Ovary (tissue), 9 donors: ENCODE results near the gene SZT2. TPM values are rescaled to one million over a fixed set of nuclear protein-coding genes. Genes with fewer than 3 reads are reported as not detected.

ENCODE experiments used
- DNase-seq, 5 donors: peaks; one replicate each; pipeline ENCODE4 v3.0.0-alpha.2; 2019 to 2020
- H3K27ac ChIP-seq, 2 donors: fragments of 200-600 bp; one replicate each; pipeline versions ENCODE4 v1.5.1 to v1.8.0; 2019 to 2022
- H3K27me3 ChIP-seq: fragments of 200-600 bp; one replicate; pipeline ENCODE4 v1.8.0; 2022
- H3K36me3 ChIP-seq: fragments of 200-600 bp; sonication (generic); one replicate; pipeline ENCODE4 v1.5.1; 2019
- H3K4me1 ChIP-seq: one replicate; pipeline ENCODE4 v1.8.1; 2013; ENCODE audit warnings: mild to moderate bottlenecking, moderate library complexity; ENCODE audit not compliant: insufficient read depth
- H3K4me3 ChIP-seq: fragments of 200-600 bp; sonication (generic); one replicate; pipeline ENCODE4 v1.5.1; 2017
- H3K9me3 ChIP-seq, 2 donors: fragments of 200-600 bp in 1 of 2; sonication (generic) in 1 of 2; one replicate each; pipeline versions ENCODE4 v1.5.1 to v1.8.1; 2013 to 2019; ENCODE audit warnings: mild to moderate bottlenecking in 1 of 2, moderate library complexity in 1 of 2
- CTCF ChIP-seq, 3 donors: fragments of 450-650 bp in 2 of 3; fragments of 200-600 bp in 1 of 3; IDR thresholded peaks; one replicate each; pipeline versions ENCODE4 v1.5.1 to v1.8.0; 2016 to 2022; ENCODE audit warnings: antibody characterized with exemption in 3 of 3, mild to moderate bottlenecking in 1 of 3
- EP300 ChIP-seq: sonication (generic); formaldehyde crosslinking; IDR thresholded peaks from one replicate; pipeline ENCODE4 v1.6.1; 2017; ENCODE audit warnings: antibody characterized with exemption
- POLR2A ChIP-seq: fragments of 450-650 bp; IDR thresholded peaks from one replicate; pipeline ENCODE4 v1.6.1; 2017; ENCODE audit warnings: antibody characterized with exemption, mild to moderate bottlenecking, moderate library complexity
- WGBS, 3 donors: extraction: QIAGEN DNeasy Blood & Tissue Kit in 1 of 3; methylation state at CpG; one replicate each; pipeline versions ENCODE4 v1.1.5 to v1.1.7; 2013 to 2017; 5-methylcytosine and 5-hydroxymethylcytosine counted together
- intact Hi-C, 4 donors: fragments of 100-400 bp; cut with DNase I; formaldehyde crosslinking; loops; one replicate each; pipeline versions ENCODE4 v1.11.0 to v1.15.1; 2022 to 2023
- polyA plus RNA-seq, 2 donors: library from polyadenylated mRNA; stranded (reverse); fragments of 200-250 nt in 1 of 2; fragments of 350-450 nt in 1 of 2; fragmentation: Illumina TruSeq in 1 of 2; extraction: RNeasy Lipid Tissue Mini Kit (QIAGEN cat#74804) in 1 of 2; gene quantifications; one replicate each; pipeline ENCODE4 v1.2.3, GENCODE V29; 2013 to 2014
- total RNA-seq, 7 donors: library from RNA; depleted of rRNA in 2 of 7; stranded (reverse); fragments of >200 nt in 2 of 7; fragmentation: NEBNext Ultra II Directional in 3 of 7; extraction: Animal tissue kit (Norgen Biotek cat#: 25700) in 3 of 7; gene quantifications; one replicate each; pipeline versions ENCODE4 v1.1.0 to v1.2.4, GENCODE V29; 2016 to 2023
- donor health status: DM: no; HTN: no; CAD: no; lungs with moderate emphysema.
- donor health status: DM: no; HTN: no; CAD: no.
- donor health status: Bipolar disorder and iron deficiency.
- donor health status: DM: yes; HTN: yes; CAD: no.
- donor health status: DM: no; HTN: no; CAD: no.
- donor health status: DM: yes; HTN: yes; CAD: no.

The SZT2 gene
- total and polyA plus RNA-seq, 9 donors: 16.8 to 89.3 (median 49.8) TPM

GRCh38 chr1:43436371-43436770 lies 46.7 kb downstream of the SZT2 start:
- H3K9me3 ChIP-seq: no peaks in the 10 kb centered on the region
- no peak for DNase-seq
- intact Hi-C loops: no loop called here
- TF ChIP-seq EP300 (no peak), CTCF (IDR thresholded peaks at IDR 0.05) (no peak), POLR2A (no peak)
- WGBS, 3 donors: 56 to 75% (median 60%) methylated on average over 3 of the region's 3 CpGs
- H3K4me3 ChIP-seq: no peak overlapping the region
- H3K36me3 ChIP-seq: no peaks in the 10 kb centered on the region
- H3K27ac ChIP-seq: peak overlapping the region in 1 of 2 donors; percentile 55
- no peaks in the 10 kb centered on the region for H3K27me3 ChIP-seq
- peaks cover 13% of the 10 kb centered on the region for H3K4me1 ChIP-seq

- Histone ChIP-seq H3K4me1 (peaks cover 13% of the 10 kb centered on the region), H3K4me3 (no peak overlapping the region), H3K27ac (no peak overlapping the region), H3K27me3 (no peaks in the 10 kb centered on the region), H3K36me3 (no peaks in the 10 kb centered on the region), H3K9me3 (no peaks in the 10 kb centered on the region)
- WGBS, 3 donors: 87 to 95% (median 91%) methylated on average over 20 of the region's 20 CpGs
- peak in 2 of 5 donors; percentile 11 to 17 for DNase-seq
- intact Hi-C loops: no loop called here
- no peak for TF ChIP-seq POLR2A
- no peak for TF ChIP-seq EP300
Observed at GRCh38 chr1:43437031-43437973, 47.6 kb downstream of the SZT2 start.

- H3K36me3 ChIP-seq: no peaks in the 10 kb centered on the region
- H3K4me3 ChIP-seq: no peak overlapping the region
- H3K27me3 ChIP-seq: no peaks in the 10 kb centered on the region
- DNase-seq: peak in 2 of 5 donors; percentile 3 to 12
- H3K9me3 ChIP-seq: no peaks in the 10 kb centered on the region
- H3K27ac ChIP-seq: no peak overlapping the region
- intact Hi-C loops: no loop called here
- 89 to 93% (median 90%) methylated on average over 3 of the region's 3 CpGs for WGBS, 3 donors
- peaks cover 13% of the 10 kb centered on the region for H3K4me1 ChIP-seq
- TF ChIP-seq EP300 (no peak), CTCF (IDR thresholded peaks at IDR 0.05) (no peak)
Observed at GRCh38 chr1:43438006-43438405, 48.3 kb downstream of the SZT2 start.

GRCh38 chr1:43438576-43438952 lies 48.9 kb downstream of the SZT2 start:
- no peak overlapping the region for H3K4me3 ChIP-seq
- DNase-seq: peak in 3 of 5 donors; percentile 12 to 15 (median 13)
- intact Hi-C loops: no loop called here
- H3K27ac ChIP-seq: no peak overlapping the region
- WGBS, 3 donors: 94 to 95% (median 95%) methylated on average over 8 of the region's 8 CpGs
- H3K4me1 ChIP-seq: peaks cover 13% of the 10 kb centered on the region
- H3K36me3 ChIP-seq: no peaks in the 10 kb centered on the region
- H3K27me3 ChIP-seq: no peaks in the 10 kb centered on the region
- no peak for TF ChIP-seq POLR2A
- no peak for TF ChIP-seq EP300
- TF ChIP-seq CTCF (IDR thresholded peaks at IDR 0.05): no peak
- H3K9me3 ChIP-seq: no peaks in the 10 kb centered on the region
